Keratinocyte (primary cell): Measurements from ENCODE around the gene NCKAP5. TPM values are rescaled to one million over a fixed set of nuclear protein-coding genes. Genes with fewer than 3 reads are reported as not detected.

Source experiments
- DNase-seq: peaks from one replicate; pipeline ENCODE4 v3.0.0-alpha.2; 2011; ENCODE audit warnings: low read depth, missing footprints, low spot score
- FAIRE-seq: peaks from 2 replicates; lab custom pipeline; 2011; peaks lifted over from hg19 to GRCh38; lab: Jason Lieb, UNC
- H2AFZ ChIP-seq: 2 replicates; pipeline ENCODE4 v1.6.0; 2012; ENCODE audit warnings: low read length, control low read depth, inconsistent platforms; ENCODE audit not compliant: control insufficient read depth
- H3K27ac ChIP-seq: 2 replicates; pipeline ENCODE4 v1.5.1; 2011; ENCODE audit warnings: low read length; ENCODE audit not compliant: control insufficient read depth, insufficient read depth
- H3K27me3 ChIP-seq: 3 replicates; pipeline ENCODE4 v1.6.0; 2011; ENCODE audit warnings: low read length; ENCODE audit not compliant: control insufficient read depth, insufficient read depth; ENCODE audit errors: extremely low read depth
- H3K36me3 ChIP-seq, 2 experiments: 2 replicates in 1 of 2; 3 replicates in 1 of 2; pipeline ENCODE4 v1.5.1; 2011; ENCODE audit warnings: low read length in 2 of 2, mild to moderate bottlenecking in 1 of 2; ENCODE audit not compliant: control insufficient read depth in 2 of 2, insufficient read depth in 2 of 2; ENCODE audit errors: extremely low read depth in 1 of 2
- H3K4me1 ChIP-seq: 3 replicates; pipeline ENCODE4 v1.5.1; 2011; ENCODE audit warnings: low read length; ENCODE audit not compliant: control insufficient read depth, insufficient read depth; ENCODE audit errors: extremely low read depth
- H3K4me2 ChIP-seq: 3 replicates; pipeline ENCODE4 v1.6.0; 2011; ENCODE audit warnings: low read depth, low read length; ENCODE audit not compliant: control insufficient read depth, insufficient read depth; ENCODE audit errors: extremely low read depth
- H3K4me3 ChIP-seq, 3 experiments: fragments of 200-600 bp in 1 of 3; sonication (generic) in 1 of 3; 2 replicates in 2 of 3; 3 replicates in 1 of 3; pipeline ENCODE4 v1.5.1; 2011 to 2016; ENCODE audit warnings: low read length in 3 of 3, mild to moderate bottlenecking in 3 of 3, control low read depth in 2 of 3, inconsistent platforms in 1 of 3, low read depth in 1 of 3, mixed read lengths in 1 of 3, mixed run types in 1 of 3, moderate library complexity in 1 of 3; ENCODE audit not compliant: control insufficient read depth in 2 of 3, insufficient read depth in 2 of 3; ENCODE audit errors: extremely low read depth in 1 of 3
- H3K79me2 ChIP-seq: 2 replicates; pipeline ENCODE4 v1.6.0; 2012; ENCODE audit warnings: low read length; ENCODE audit not compliant: control insufficient read depth, insufficient read depth
- H3K9ac ChIP-seq: 3 replicates; pipeline ENCODE4 v1.6.0; 2011; ENCODE audit warnings: low read length; ENCODE audit not compliant: control insufficient read depth, insufficient read depth; ENCODE audit errors: extremely low read depth
- H3K9me1 ChIP-seq: 3 replicates; pipeline ENCODE4 v1.6.0; 2011; ENCODE audit warnings: low read length; ENCODE audit not compliant: control insufficient read depth, insufficient read depth; ENCODE audit errors: extremely low read depth
- H3K9me3 ChIP-seq: 2 replicates; pipeline ENCODE4 v1.5.1; 2012; ENCODE audit warnings: low read depth, low read length; ENCODE audit not compliant: control insufficient read depth
- H4K20me1 ChIP-seq: 3 replicates; pipeline ENCODE4 v1.6.0; 2011; ENCODE audit warnings: low read length; ENCODE audit not compliant: control insufficient read depth, insufficient read depth; ENCODE audit errors: extremely low read depth
- EZH2 ChIP-seq: IDR thresholded peaks from one replicate; pipeline ENCODE4 v1.6.1; 2012; ENCODE audit warnings: inconsistent platforms, mild to moderate bottlenecking, low read length, moderate library complexity
- dilution Hi-C: fragments of 300-500 bp; cut with MboI; formaldehyde crosslinking; loops from one replicate; pipeline ENCODE4 v1.7.0; 2020; ENCODE audit warnings: low sequenced_read_pairs; ENCODE audit not compliant: extremely low pct_ligation_motif_present
- polyA plus RNA-seq, 5 experiments: library from polyadenylated mRNA; depleted of rRNA in 3 of 5; stranded (reverse) in 3 of 5; stranded (forward) in 1 of 5; unstranded in 1 of 5; fragments of >200 nt; gene quantifications; 1 replicate in 1 of 5; 2 replicates in 3 of 5; 3 replicates in 1 of 5; pipeline versions ENCODE4 v1.2.1 to v1.2.3, GENCODE V29; 2011 to 2012; ENCODE audit warnings: missing spikeins in 2 of 5, low read depth in 1 of 5, low replicate concordance in 1 of 5
- TF ChIP-seq, protein P1 (sequence below), 3 experiments: IDR thresholded peaks in 1 of 3; conservative IDR thresholded peaks in 1 of 3; optimal IDR thresholded peaks in 1 of 3; 2 replicates in 2 of 3; 3 replicates in 1 of 3; pipeline versions ENCODE3 to v1.5.1; 2011; ENCODE audit warnings: low read length in 3 of 3, mild to moderate bottlenecking in 3 of 3, moderate library complexity in 2 of 3, control low read depth in 1 of 3, inconsistent platforms in 1 of 3; ENCODE audit not compliant: insufficient read depth in 2 of 3; ENCODE audit errors: extremely low read depth in 1 of 3

Gene NCKAP5
- polyA plus RNA-seq, 1 donor (not counting 4 experiments of a cell fraction or from before 2014, with no cell fraction given) = 3.6 TPM

DNA sequence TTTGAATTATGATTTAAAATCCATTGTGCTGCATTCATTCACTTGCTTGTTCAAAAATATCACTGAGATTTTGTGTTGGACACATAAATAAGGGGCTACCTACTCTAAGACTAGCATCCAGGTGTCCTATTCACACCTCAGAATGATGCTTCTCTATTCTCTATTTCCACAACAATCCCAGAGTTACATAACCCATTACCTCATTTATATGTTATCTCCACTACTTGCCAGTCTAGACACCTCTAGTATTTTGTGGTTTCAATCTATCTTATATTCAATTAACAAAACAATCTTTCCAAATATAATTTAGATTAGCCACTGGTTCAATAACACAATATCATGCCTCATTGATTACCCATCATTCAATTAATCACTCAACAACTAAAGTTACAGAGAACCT, 409.8 kb downstream of the NCKAP5 start:
- no peak for DNase-seq
- H3K4me3 ChIP-seq = no peak overlapping the region
- no peak overlapping the region for H3K27ac ChIP-seq
- no peak overlapping the region for H2AFZ ChIP-seq
- TF ChIP-seq, protein P1, sequence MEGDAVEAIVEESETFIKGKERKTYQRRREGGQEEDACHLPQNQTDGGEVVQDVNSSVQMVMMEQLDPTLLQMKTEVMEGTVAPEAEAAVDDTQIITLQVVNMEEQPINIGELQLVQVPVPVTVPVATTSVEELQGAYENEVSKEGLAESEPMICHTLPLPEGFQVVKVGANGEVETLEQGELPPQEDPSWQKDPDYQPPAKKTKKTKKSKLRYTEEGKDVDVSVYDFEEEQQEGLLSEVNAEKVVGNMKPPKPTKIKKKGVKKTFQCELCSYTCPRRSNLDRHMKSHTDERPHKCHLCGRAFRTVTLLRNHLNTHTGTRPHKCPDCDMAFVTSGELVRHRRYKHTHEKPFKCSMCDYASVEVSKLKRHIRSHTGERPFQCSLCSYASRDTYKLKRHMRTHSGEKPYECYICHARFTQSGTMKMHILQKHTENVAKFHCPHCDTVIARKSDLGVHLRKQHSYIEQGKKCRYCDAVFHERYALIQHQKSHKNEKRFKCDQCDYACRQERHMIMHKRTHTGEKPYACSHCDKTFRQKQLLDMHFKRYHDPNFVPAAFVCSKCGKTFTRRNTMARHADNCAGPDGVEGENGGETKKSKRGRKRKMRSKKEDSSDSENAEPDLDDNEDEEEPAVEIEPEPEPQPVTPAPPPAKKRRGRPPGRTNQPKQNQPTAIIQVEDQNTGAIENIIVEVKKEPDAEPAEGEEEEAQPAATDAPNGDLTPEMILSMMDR (optimal IDR thresholded peaks at IDR 0.05 in 1 of 3, IDR thresholded peaks at IDR 0.05 in 1 of 3, conservative IDR thresholded peaks at IDR 0.05 in 1 of 3; ENCODE audit: extremely low read depth in 1 of 3, insufficient read depth in 2 of 3, low read length in 3 of 3) = no peak
- TF ChIP-seq EZH2 = no peak
- no peaks in the 10 kb centered on the region for H3K4me1 ChIP-seq
- H3K9me1 ChIP-seq = no peaks in the 10 kb centered on the region
- no peaks in the 10 kb centered on the region for H3K27me3 ChIP-seq
- no peaks in the 10 kb centered on the region for H4K20me1 ChIP-seq
- H3K9me3 ChIP-seq = no peaks in the 10 kb centered on the region
- no peak for FAIRE-seq
- no peaks in the 10 kb centered on the region for H3K79me2 ChIP-seq
- no peak overlapping the region for H3K4me2 ChIP-seq
- dilution Hi-C loops = no loop called here
- no peak overlapping the region for H3K9ac ChIP-seq
- no peaks in the 10 kb centered on the region for H3K36me3 ChIP-seq

DNA sequence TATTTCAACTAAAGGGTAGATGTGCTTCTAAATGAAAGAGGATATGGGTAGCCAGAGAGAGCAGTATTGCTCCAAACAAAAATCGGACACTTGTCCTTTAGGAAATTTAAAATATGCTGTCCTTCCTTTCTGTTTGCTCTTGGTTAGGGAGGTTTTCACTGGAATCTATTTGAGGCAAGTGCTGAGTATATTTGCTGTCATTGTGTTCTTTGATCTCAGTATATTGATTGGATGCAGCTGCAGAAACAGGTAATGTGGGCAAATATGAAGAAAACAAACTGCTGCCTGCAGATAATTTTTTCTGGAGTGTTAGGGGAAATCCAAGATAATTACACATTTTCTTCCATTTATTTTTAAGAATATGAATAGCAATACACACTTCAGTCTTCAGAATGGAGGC, 410.2 kb downstream of the NCKAP5 start:
- FAIRE-seq (no peak), DNase-seq (no peak)
- Histone ChIP-seq H3K4me3 (no peak overlapping the region), H3K27ac (no peak overlapping the region), H3K4me1 (no peaks in the 10 kb centered on the region), H2AFZ (no peak overlapping the region), H3K9me1 (no peaks in the 10 kb centered on the region), H3K79me2 (no peaks in the 10 kb centered on the region), H3K9ac (no peak overlapping the region), H4K20me1 (no peaks in the 10 kb centered on the region), H3K27me3 (no peaks in the 10 kb centered on the region), H3K4me2 (no peak overlapping the region), H3K36me3 (no peaks in the 10 kb centered on the region), H3K9me3 (no peaks in the 10 kb centered on the region)
- TF ChIP-seq, protein P1 (optimal IDR thresholded peaks at IDR 0.05 in 1 of 3, IDR thresholded peaks at IDR 0.05 in 1 of 3, conservative IDR thresholded peaks at IDR 0.05 in 1 of 3; ENCODE audit: extremely low read depth in 1 of 3, insufficient read depth in 2 of 3, low read length in 3 of 3) = no peak
- no peak for TF ChIP-seq EZH2
- dilution Hi-C loops = no loop called here
